Adrenal gland (tissue), 12 donors: ENCODE results near the gene FARP2. TPM values are rescaled to one million over a fixed set of nuclear protein-coding genes. Genes with fewer than 3 reads are reported as not detected.
"Not testable (repeated sequence)": the region's sequence is repeated elsewhere in the genome, so short reads cannot be mapped to it uniquely, and the experiment has no call there.

Experiments
- DNase-seq, 7 donors: peaks; one replicate each; pipeline ENCODE4 v3.0.0-alpha.2; 2019 to 2020
- H3K27ac ChIP-seq, 5 donors: fragments of 200-600 bp; sonication (generic) in 4 of 5; 1 replicate in 3 of 5; 2 replicates in 2 of 5; pipeline versions ENCODE4 v1.5.1 to v1.8.0; 2016 to 2020; ENCODE audit warnings: mild to moderate bottlenecking in 1 of 5
- H3K27me3 ChIP-seq: fragments of 200-600 bp; 2 replicates; pipeline ENCODE4 v1.8.0; 2021
- H3K36me3 ChIP-seq, 2 donors: fragments of 200-600 bp; replicated peaks in 1 of 2; 1 replicate in 1 of 2; 2 replicates in 1 of 2; pipeline versions ENCODE4 v1.5.1 to v1.8.0; 2018 to 2022
- H3K4me1 ChIP-seq, 2 donors: fragments of 200-600 bp; replicated peaks in 1 of 2; 1 replicate in 1 of 2; 2 replicates in 1 of 2; pipeline versions ENCODE4 v1.5.1 to v1.8.0; 2018 to 2021
- H3K4me3 ChIP-seq, 4 donors: fragments of 200-600 bp; sonication (generic) in 3 of 4; one replicate each; pipeline ENCODE4 v1.5.1; 2016 to 2018
- H3K9me3 ChIP-seq, 3 donors: fragments of 200-600 bp; sonication (generic) in 1 of 3; replicated peaks in 1 of 3; 1 replicate in 2 of 3; 2 replicates in 1 of 3; pipeline versions ENCODE4 v1.5.1 to v1.8.0; 2016 to 2021
- POLR2A ChIP-seq, 2 donors: fragments of 450-650 bp; IDR thresholded peaks; one replicate each; pipeline ENCODE4 v1.6.1; 2017; ENCODE audit warnings: antibody characterized with exemption in 2 of 2, mild to moderate bottlenecking in 2 of 2, moderate library complexity in 1 of 2
- WGBS, 4 donors: extraction: QIAGEN DNeasy Blood & Tissue Kit in 2 of 4; methylation state at CpG; one replicate each; pipeline versions ENCODE4 v1.1.5 to v1.1.7; 2013 to 2017; 5-methylcytosine and 5-hydroxymethylcytosine counted together
- intact Hi-C, 2 donors: fragments of 100-400 bp; cut with DNase I; formaldehyde crosslinking; loops; one replicate each; pipeline versions ENCODE4 v1.14.1 to v1.15.0; 2022 to 2023
- polyA plus RNA-seq, 3 donors: library from polyadenylated mRNA; stranded (reverse); fragments of 200-250 nt in 2 of 3; fragments of 350-450 nt in 1 of 3; fragmentation: Illumina TruSeq in 1 of 3; extraction: RNeasy Lipid Tissue Mini Kit (QIAGEN cat#74804) in 1 of 3; gene quantifications; one replicate each; pipeline ENCODE4 v1.2.3, GENCODE V29; 2013 to 2014
- total RNA-seq, 9 donors: library from RNA; depleted of rRNA in 4 of 9; stranded (reverse); fragments of >200 nt in 4 of 9; fragments of 120-200 nt in 1 of 9; fragmentation: NEBNext Ultra II Directional in 1 of 9; extraction: Animal tissue kit (Norgen Biotek cat#: 25700) in 1 of 9; gene quantifications; one replicate each; pipeline versions ENCODE4 v1.1.0 to v1.2.4, GENCODE V29; 2013 to 2023
- TF ChIP-seq, protein P1 (sequence below), 6 experiments: fragments of 450-650 bp in 4 of 6; fragments of 200-600 bp in 2 of 6; sonication (generic) in 1 of 6; IDR thresholded peaks; 1 replicate in 5 of 6; 2 replicates in 1 of 6; pipeline versions ENCODE4 v1.5.1 to v1.8.0; 2016 to 2021; ENCODE audit warnings: antibody characterized with exemption in 6 of 6, mild to moderate bottlenecking in 2 of 6, moderate library complexity in 1 of 6
- donor health status: healthy with polysubstance abuse.
- donor health status: Bipolar disorder and iron deficiency.
- donor health status: DM: yes; HTN: yes; CAD: no.
- donor health status: DM: no; HTN: no; CAD: no.
- donor health status: DM: no; HTN: no; CAD: no.
- donor health status: DM: yes; HTN: yes; CAD: no.

The FARP2 gene
- total and polyA plus RNA-seq, 12 donors = 17.3 to 66.8 (median 37.8) TPM

DNA sequence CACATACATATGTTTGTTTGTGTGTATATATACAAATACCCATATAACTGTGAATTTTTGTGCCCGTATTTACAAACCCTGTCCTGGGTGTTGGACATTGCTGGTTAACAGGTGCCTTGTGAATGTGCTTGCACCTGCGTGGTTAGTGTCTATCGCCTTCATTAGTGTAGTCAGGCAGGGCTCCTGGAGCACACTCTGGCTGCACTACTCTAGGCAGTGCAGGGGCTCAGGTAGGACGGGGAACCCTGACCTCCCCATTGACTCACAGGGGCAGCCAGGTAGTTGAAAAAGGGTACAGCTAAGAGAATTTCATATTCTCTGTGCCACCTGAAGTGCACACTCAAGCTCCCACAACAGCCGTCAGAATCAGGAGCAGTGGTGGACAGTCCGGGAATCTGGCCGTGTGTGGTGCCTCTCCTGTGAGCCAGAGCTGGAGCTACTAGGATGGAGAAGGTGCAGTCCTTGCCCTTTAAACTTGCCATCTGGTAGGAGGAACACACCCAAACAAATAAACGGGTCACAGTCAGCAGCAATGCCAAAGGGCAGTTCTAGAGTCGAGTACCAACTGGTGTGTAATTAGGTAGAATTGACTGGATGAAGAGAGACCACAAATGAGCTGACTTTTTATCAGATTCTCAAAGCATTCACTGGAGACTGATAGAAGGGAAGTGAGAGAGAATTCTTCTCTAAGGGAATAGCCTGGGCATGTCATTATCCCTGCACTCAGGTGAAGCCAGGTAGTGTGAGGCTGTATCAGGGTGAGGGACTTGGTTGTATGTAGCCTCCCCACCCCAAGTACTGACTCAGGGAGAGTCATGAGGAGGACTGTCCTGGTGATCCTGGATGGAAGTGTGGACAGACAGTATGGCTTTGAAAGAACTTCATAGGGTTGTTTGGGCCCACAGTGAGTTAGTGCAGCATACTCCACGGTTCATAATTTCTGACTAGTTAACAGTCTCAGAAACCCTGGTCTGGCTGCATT lies 44.1 kb downstream of the FARP2 start:
- no peak for TF ChIP-seq POLR2A (IDR thresholded peaks at IDR 0.05)
- TF ChIP-seq, protein P1, sequence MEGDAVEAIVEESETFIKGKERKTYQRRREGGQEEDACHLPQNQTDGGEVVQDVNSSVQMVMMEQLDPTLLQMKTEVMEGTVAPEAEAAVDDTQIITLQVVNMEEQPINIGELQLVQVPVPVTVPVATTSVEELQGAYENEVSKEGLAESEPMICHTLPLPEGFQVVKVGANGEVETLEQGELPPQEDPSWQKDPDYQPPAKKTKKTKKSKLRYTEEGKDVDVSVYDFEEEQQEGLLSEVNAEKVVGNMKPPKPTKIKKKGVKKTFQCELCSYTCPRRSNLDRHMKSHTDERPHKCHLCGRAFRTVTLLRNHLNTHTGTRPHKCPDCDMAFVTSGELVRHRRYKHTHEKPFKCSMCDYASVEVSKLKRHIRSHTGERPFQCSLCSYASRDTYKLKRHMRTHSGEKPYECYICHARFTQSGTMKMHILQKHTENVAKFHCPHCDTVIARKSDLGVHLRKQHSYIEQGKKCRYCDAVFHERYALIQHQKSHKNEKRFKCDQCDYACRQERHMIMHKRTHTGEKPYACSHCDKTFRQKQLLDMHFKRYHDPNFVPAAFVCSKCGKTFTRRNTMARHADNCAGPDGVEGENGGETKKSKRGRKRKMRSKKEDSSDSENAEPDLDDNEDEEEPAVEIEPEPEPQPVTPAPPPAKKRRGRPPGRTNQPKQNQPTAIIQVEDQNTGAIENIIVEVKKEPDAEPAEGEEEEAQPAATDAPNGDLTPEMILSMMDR (IDR thresholded peaks at IDR 0.05) = no peak
- 84 to 91% (median 87%) methylated on average over 8 to 10 of the region's 10 CpGs for WGBS, 4 donors
- H3K9me3 ChIP-seq = no peaks in the 10 kb centered on the region
- no peak overlapping the region for H3K4me3 ChIP-seq
- no peak for DNase-seq
- H3K4me1 ChIP-seq = no peaks in the 10 kb centered on the region
- H3K36me3 ChIP-seq = no peaks in the 10 kb centered on the region
- no peaks in the 10 kb centered on the region for H3K27me3 ChIP-seq
- intact Hi-C loops = no loop called here
- H3K27ac ChIP-seq = no peak overlapping the region

DNA sequence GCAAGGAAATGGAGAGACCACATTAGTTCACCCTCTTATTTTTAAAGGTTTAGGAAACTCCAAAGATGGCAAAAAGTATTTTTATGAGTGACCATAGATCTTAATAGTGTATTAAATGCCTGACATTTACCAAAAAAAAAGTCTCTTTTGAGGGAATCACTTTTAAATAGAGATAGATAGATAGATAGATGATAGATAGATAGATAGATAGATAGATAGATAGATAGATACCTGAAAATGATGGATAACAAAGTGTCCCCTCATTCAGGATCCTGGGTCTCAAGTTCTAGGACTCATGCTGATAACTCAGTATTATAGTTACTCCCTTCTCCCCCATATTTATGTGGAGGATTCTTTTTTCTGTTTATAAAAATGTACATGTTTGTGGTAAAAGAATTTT lies 52.8 kb downstream of the FARP2 start:
- intact Hi-C loops = no loop called here
- H3K4me1 ChIP-seq = peaks cover 9 to 15% of the 10 kb centered on the region in 2 donors
- no peaks in the 10 kb centered on the region for H3K27me3 ChIP-seq
- no peak for DNase-seq
- H3K27ac ChIP-seq = no peak overlapping the region
- peaks cover 0 to 7% of the 10 kb centered on the region in 2 donors for H3K36me3 ChIP-seq
- H3K9me3 ChIP-seq = no peaks in the 10 kb centered on the region
- TF ChIP-seq POLR2A (IDR thresholded peaks at IDR 0.05) = no peak
- TF ChIP-seq, protein P1 (IDR thresholded peaks at IDR 0.05) = no peak
- no peak overlapping the region for H3K4me3 ChIP-seq

- H3K27ac ChIP-seq = peak overlapping the region; percentile 54 to 92 (median 74)
- H3K36me3 ChIP-seq = peaks cover 0 to 11% of the 10 kb centered on the region in 2 donors
These were observed 54.7 kb downstream of the FARP2 start for GRCh38 chr2:241410739-241411176.

DNA sequence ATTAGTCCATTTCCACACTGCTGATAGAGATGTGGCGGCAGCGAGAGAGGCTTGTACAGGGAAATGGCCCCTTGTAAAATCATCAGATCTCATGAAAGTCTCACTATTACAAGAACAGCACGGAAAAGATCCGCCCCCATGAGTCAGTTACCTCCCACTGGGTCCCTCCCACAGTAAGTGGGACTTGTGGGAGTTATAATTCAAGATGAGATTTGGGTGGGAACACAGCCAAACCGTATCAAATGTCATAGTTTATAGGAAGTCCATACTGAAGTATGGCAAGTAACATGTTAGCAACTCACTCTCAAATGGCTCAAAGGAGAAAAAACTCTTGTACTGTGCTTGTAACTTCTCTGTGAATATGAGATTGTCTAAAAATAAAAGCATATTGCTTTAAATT lies 56.1 kb downstream of the FARP2 start:
- H3K27ac ChIP-seq = no peak overlapping the region
- peaks cover 0 to 18% of the 10 kb centered on the region in 2 donors for H3K36me3 ChIP-seq
- no peak overlapping the region for H3K4me3 ChIP-seq
- TF ChIP-seq, protein P1 (IDR thresholded peaks at IDR 0.05) = no peak
- no peak for TF ChIP-seq POLR2A (IDR thresholded peaks at IDR 0.05)
- no peaks in the 10 kb centered on the region for H3K27me3 ChIP-seq
- 54 to 74% (median 61%) methylated on average over 5 of the region's 5 CpGs for WGBS, 4 donors
- intact Hi-C loops = no loop called here
- H3K9me3 ChIP-seq = no peaks in the 10 kb centered on the region
- peak in 5 of 7 donors; percentile 22 to 32 (median 25) for DNase-seq
- H3K4me1 ChIP-seq = peaks cover 9 to 15% of the 10 kb centered on the region in 2 donors

More at GRCh38 chr2:241410739-241411176, 54.7 kb downstream of the FARP2 start:
- DNase-seq = peak; percentile 79 to 93 (median 90)
- H3K4me1 ChIP-seq = peaks cover 9 to 15% of the 10 kb centered on the region in 2 donors
- no peak overlapping the region for H3K4me3 ChIP-seq
- peak in 1 of 2 donors; percentile 61 for TF ChIP-seq POLR2A (IDR thresholded peaks at IDR 0.05)
- TF ChIP-seq, protein P1 (IDR thresholded peaks at IDR 0.05) = peak in 1 of 6 experiments; percentile 12
- intact Hi-C loops = no loop called here
- 41 to 61% (median 53%) methylated on average over 8 to 9 of the region's 9 CpGs for WGBS, 4 donors
- no peaks in the 10 kb centered on the region for H3K9me3 ChIP-seq
- no peaks in the 10 kb centered on the region for H3K27me3 ChIP-seq

GRCh38 chr2:241413501-241413900 lies 57.4 kb downstream of the FARP2 start:
- Histone ChIP-seq H3K4me1 (peaks cover 9 to 15% of the 10 kb centered on the region in 2 donors), H3K36me3 (peaks cover 0 to 27% of the 10 kb centered on the region in 2 donors)
- H3K27ac ChIP-seq, DNase-seq, intact Hi-C loops, H3K27me3 ChIP-seq, H3K9me3 ChIP-seq, H3K4me3 ChIP-seq: not testable (repeated sequence)
- 88 to 95% (median 93%) methylated on average over 2 to 5 of the region's 5 CpGs for WGBS, 4 donors
